T1000 (cell line): ENCODE results near the gene CACNA1E.

Experiments
- DNase-seq: peaks from one replicate; lab custom pipeline; 2025; ENCODE audit warnings: mixed read lengths; lab: John Stamatoyannopoulos, UW

CACNA1E gene

DNA sequence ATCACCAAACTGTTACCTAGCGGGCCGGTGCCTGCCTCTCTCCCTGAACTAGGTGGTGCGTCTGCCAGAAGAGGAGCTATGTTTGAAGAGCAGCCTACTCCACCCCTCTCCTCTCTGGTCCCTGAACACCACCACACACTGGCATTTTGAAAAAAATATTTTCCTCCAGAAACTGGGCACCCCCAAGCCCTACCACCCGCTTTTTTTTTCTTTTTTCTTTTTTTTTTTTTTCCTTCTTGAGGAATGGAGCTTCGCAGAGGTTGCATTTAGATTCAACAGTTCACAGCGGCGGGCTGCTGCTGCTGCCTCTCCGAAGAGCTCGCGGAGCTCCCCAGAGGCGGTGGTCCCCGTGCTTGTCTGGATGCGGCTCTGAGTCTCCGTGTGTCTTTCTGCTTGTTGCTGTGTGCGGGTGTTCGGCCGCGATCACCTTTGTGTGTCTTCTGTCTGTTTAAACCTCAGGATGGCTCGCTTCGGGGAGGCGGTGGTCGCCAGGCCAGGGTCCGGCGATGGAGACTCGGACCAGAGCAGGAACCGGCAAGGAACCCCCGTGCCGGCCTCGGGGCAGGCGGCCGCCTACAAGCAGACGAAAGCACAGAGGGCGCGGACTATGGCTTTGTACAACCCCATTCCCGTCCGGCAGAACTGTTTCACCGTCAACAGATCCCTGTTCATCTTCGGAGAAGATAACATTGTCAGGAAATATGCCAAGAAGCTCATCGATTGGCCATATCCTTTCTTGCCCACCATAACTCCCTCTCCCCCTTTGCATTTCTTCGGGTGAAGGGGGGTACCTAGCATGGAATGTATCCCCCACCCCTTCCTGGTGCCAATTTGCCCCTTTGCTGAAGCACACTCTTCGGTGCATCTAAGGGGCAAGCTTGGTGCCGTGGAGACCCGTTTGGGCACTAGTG is at the start of gene CACNA1E:
CACNA1E (plus strand) TSS at position 233 of the 911 bp plus-strand sequence; CDS start at position 461, 228 bp downstream.
- no peak for DNase-seq

DNA sequence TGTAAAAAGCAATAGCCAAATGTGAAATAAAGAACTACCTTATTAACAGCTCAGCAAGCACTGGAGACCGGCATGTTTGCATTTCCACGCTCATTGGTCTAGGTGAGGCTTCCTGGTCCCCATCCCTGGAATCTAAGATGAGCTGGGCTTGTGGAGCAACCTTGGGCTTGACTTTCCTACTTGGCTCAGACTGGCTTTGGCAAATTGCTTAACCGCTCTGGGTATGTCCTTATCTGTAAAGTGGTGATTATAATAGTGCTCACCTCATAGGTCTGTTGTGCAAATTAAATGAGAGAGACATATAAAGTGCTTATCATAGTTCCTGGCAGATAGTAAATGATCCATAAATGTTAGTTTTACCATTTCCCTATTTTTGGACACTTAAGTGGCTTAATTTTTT is 49.4 kb upstream of the CACNA1E start:
- DNase-seq: no peak

DNA sequence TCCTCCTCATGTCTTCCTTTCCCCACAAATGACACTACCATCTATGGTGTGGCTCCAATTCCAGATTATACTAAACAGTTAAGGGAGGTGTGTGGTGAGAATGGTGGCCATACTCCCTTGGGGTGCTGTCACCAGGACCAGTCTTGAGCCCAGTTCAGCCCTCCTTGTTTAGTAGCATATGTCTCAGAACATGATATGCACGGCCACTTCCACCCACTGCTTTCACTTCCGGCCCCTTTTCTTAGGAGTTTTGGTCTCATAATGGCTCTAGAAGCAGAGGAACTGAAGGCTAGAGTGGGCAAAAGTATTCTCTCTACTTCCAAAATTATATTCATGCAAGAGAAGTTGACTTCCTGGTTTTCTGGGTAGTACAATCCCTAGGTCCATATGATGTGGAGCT is 45.3 kb upstream of the CACNA1E start:
- no peak for DNase-seq

DNA sequence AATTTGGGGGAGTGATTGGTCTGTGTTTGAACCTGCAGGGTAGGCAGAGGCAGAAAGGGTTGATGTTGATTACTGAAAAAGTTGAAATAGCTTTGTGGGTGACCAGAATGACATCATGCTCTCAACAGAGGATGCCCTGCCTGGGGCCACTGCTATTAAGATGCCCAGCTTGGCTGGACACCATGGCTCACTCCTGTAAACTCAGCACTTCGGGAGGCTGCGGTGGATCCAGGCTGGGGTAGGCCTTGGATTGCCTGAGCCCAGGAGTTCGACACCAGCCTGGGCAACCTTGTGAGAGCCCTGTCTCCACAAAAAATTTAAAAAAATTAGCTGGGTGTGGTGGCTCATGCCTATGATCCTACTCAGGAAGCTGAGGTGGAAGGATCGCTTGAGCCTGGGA is 42.8 kb upstream of the CACNA1E start:
- DNase-seq: no peak

DNA sequence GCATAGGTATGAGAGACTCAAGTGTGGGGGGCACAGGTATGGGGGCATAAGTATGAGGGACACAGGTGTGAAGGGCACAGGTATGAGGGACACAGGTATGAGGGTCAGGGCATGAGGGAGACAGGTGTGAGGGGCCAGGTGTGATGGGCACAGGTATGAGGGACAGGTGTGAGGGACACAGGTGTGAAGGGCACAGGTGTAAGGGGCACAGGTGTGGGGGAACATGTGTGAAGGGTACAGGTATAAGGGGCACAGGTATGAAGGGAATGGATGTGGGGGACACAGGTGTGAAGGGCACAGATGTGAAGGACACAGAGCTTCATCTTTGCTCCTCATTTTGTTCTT is 41.2 kb upstream of the CACNA1E start:
- no peak for DNase-seq

DNA sequence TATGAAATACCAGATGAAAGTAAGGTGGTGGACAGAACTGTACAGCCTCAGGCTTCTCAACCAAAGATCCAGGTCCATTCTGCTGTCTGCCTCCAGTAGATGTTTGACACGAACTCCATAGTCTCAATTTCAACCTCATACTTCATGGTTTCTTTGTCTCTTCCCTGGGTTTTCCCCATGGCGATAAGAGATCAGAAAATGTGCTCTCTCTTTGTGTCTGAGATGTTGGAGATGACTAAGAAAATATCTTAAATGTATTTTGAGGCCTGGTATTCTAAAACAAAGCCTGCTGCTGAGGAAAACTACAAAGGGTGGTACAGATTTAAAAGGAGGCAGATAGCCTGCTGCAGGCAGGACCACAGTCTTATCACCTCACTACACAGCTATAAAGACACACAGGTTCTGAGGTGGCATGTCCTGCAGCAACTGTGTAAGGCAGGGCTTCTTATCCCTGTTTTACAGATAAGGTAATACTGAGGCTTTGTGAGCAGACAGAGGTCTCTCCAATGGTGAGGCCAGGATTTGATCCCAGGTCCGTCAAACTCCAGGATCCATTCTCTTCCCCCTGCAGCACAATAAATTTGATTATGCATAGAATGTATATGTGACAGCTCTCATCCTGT is 40.0 kb upstream of the CACNA1E start:
- no peak for DNase-seq

DNA sequence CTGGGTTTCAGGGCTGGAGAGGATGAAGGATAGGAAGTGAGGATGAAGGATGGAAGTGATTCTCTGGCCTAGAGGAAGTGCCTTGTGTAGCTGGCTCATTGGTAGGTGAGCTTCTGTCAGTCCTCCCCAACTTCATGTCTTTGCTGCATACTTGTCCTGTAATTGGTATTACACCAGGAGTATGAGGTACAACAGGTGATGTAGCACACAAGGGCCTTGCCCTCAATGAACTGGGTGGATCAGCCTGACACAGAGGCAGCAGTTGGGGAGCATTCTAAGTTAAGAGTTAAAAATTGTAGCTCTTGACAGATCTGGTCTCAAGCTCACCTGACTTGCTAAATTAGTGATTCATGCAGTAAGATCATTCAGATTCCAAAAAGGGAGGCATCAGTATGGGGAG is 37.9 kb upstream of the CACNA1E start:
- no peak for DNase-seq

DNA sequence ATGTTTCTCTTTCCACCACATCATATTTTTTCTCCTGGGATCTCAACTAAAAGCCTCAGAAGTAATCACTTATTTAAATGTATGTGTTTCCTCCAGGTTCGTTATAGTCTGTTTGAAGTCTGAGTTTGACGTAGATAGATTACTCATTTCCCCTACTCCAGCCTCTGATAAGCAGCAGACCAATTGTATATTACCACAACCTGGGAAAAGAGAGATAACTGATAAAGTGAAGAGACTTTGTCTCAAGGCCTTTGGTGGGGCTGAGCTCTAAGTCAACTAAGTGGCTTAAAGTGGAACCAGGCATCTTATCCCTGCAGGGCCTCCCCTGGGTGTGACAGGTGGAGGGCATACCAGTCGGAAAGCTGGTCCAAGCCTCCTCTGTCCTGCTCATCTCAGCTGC is 34.9 kb upstream of the CACNA1E start:
- no peak for DNase-seq

DNA sequence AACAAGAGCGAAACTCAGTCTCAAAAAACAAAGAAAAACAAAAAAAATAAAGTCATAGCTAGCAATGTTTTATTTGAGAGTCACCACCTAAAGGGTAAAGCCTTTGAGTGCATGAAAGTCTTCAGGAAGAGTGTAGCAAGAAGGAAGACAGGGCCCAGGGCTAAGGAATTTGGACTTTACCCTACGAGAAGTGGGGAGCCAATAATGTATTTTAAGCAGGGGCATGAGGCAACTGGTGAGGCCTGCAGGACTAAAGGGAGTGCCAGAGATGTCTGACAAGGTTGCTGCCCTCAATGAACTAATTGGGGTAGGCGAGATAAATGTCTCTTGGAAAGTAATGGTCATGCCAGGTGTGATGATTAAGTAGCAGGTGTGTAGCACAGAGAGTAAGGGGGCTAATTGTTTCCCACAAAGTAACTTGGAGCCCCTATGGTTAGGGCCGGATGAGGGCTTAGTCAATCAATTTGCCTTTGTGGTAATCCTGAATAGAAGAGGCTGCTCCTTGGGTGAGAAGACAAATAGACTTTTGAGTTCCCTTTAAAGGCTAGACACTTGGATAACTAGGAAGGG is 31.6 kb upstream of the CACNA1E start:
- no peak for DNase-seq

DNA sequence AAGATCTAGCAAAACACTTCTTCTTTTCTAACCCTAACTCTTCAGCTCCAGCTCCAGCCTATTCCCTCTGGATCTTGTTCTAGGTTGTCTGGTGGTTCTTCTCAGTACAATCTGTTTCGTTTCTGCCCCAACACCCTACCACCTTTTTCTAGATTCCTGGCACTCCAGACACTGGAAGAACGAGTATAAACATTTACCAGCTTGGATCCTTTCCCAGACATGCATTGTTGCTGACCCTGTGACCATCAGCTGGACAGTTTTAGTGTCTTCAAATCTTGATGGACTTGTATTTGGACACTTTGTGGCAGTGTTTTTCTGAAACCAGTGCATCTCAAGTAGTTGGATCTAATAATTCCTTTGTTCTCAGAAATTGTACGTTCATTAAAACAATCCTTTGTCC is 30.6 kb upstream of the CACNA1E start:
- DNase-seq: no peak

DNA sequence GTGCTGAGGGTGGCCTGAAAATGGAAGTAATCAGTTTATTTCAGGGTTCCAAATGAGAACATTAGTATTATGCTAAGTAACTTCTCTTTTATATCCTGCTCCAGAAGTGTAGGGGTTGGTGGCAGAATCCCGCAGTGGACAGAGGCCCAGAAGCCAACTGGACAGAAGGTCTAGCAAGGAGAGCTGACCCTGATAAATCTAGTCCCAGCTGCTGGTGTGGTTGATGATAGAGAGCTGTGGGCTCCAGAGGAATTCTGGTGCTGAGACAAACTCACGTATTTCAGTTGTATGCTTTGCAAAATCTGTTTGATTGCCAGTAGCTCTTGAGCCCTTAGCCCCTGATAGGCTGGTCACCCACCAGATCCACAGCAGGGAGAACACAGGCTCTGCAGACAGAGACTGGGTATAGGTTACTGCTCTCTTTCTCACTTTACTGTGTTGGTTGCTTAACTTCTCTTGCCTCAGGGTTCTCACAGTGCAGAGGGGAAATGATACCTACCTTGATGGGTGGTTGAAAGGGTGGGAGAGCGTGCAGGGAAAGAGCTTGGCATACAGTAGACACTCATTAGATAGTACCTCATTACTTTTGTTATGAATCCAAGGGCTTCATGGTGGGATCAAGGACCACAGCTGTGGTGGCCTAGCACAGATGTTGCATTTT is 29.6 kb upstream of the CACNA1E start:
- no peak for DNase-seq

DNA sequence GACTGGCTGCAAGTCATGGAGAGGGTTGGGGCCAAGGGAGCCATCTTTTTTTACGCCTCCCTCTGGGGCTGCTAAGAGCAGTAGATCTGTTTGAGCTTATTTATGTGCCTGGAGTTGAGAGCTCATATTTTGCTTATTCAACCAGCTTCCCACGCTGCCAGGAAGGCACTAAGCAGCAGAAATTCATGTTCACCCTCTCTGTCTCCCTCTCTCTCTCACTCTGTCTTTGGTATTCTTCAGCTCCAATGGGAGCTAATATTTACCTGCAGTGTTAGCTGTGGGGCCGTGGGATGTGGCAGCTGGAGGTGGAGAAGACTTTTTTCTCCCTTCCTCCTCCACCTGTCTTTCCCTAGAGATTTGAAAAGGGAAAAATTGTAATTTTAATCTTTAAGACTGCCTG is 26.8 kb upstream of the CACNA1E start:
- no peak for DNase-seq

DNA sequence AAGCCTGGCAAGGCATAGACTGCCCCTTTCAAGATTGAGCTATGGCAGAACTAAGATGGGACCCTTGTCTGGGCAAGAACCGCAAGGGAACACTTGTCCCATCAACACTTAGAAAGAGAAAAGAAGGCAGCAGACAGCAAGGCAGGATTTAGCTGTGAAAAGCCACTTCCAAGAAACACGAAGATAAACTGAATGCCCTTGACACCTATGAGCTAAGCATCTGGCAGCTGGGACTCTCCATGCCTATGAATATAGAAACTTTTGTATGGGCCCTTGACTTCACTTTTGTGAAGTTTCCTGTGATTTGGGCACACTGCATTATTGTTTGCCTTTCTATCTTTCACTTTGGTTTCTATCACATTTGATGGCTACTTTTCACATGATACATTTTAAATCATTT is 24.9 kb upstream of the CACNA1E start:
- DNase-seq: no peak

DNA sequence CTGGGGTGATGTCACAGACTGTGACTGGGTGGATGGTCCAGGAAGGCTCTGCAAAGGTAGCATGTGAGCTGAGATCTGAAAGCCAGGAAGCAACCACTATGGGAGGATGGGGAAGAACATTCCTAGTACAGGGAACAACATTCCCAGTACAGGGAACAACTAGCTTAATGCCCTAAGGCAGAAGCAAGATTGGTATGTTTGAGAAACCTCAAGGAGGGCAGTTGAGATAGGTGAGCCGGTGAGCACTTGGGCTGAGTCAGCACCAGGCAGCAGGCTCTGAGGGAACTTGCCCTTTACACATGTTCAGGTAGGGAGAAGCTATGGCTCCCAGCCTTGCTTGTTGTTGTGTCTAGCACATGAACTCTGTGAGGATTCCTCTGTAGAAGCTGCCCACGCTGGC is 24.2 kb upstream of the CACNA1E start:
- DNase-seq: no peak

DNA sequence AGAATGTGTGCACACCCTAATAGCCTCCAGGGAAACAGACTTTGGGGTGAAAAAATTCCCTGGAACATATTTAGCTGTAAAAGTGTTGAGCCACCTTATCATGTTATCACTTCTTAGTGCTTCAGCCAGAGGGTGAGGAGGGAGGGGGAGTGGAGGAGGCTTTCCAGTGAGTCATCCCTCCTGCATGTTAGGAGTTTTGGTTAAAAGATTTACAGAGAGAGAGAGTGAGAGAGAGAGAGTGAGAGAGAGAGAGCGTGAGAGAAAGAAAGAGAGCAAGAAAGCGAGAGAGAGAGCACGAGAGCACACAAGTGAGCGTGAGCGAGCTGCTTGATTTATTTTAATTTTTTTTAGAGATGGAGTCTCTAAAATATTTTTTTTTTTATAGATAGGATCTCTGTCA is 13.5 kb upstream of the CACNA1E start:
- no peak for DNase-seq

DNA sequence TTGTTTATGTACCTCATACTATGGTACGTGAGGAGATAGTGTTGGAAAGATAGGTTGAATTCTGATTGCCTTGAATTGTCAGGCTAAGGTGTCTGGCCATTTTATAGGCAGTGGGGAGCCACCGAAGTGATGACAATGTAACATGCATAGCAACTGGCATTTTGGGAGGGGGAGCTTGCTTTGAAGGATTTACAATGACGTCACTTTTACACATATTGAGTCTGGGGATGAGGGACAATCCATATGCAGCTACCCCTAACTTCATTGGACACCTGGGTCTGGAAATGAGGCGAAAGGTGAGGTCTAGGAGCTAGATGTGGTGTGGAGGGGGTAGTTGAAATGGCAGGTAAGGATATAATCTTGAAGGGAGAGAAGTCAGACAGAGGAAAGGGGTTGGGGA is 7.7 kb upstream of the CACNA1E start:
- DNase-seq: no peak

DNA sequence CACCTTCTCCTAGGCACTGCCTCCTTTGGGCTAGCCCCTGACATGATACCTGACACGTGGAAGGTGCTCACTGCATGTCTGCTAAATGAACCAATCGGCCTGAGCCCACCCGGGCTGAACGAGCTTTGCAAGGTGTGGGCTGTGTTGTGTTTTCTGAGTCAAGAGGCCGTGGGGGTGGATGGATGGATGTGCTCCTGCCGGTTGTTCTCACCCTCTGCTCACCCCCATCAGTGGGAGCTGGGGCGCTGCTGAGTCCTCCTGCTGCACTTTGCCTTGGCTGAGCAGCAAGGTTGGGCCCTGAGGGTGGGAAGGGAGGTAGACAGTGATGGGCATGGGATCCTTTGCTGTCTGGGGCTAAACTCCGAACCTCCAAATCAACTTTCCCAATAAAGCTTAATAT is 6.7 kb upstream of the CACNA1E start:
- DNase-seq: no peak

DNA sequence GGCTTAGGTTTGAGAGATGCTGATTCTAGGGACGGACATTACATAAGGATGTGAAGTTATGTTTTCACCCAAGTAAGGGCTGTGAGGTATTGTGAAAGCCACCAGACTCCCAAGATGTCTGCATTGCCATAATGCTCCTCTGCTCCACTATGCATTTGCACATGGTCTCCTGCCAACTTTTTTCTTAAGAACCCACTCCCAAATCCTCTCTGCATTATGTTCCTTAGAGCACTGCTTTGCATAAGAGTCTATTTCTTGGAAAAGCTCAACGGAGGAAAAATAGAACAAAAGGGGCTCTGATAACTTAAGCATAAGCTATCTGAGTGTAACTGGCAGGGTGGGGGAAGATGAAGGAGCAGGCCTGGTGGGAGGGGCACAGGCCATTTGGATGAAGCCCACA is 5.0 kb upstream of the CACNA1E start:
- DNase-seq: no peak

DNA sequence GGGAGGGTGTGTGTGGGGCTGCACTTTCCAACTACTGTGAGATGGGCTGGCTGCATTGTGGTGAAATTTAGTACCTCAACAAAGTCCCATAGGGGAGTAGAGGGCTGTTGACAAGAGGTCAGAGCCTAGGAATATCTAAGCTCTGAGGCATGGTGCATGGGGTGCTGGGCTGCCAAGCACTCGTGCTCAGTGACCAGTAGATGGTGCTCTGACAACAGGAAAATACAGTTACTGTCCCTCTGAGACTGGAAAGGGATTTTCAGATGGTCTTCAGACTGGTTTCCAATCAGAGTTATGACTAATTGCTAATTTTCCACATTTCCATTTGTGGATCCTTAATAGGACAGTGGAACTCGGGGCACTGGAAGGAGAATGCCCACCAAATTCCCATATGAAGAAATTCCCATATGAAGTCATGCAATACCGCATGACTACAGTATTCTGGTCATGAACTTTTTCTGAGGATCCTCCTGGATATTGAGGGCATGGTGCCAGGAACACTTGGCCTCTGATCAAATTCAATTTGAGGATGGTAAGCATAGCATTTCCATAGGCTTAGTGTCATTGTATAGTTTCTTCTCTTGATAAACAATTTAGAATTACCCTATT is 4.1 kb upstream of the CACNA1E start:
- DNase-seq: no peak

DNA sequence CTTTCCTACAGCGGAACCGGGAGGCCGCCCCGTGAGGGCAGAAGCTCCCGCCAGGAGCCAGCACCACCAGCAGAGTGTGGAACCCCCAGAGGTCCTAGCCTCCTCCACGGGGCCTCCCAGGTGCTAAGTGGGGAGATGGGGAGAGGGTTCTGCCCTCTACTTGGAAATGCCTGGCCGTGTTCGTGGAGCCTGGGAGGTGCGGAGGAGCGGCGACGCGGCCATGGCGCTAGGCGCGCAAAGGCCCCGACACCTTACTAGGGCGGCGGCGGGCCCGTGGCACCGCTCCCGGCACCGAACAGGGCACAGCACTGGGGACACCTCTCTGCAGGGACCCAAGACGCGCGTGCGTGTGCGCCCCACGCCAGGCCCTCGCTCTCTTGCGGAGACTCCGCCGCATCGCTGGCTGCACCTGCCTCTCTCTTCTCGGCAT is 1.3 kb upstream of the CACNA1E start:
- DNase-seq: no peak

DNA sequence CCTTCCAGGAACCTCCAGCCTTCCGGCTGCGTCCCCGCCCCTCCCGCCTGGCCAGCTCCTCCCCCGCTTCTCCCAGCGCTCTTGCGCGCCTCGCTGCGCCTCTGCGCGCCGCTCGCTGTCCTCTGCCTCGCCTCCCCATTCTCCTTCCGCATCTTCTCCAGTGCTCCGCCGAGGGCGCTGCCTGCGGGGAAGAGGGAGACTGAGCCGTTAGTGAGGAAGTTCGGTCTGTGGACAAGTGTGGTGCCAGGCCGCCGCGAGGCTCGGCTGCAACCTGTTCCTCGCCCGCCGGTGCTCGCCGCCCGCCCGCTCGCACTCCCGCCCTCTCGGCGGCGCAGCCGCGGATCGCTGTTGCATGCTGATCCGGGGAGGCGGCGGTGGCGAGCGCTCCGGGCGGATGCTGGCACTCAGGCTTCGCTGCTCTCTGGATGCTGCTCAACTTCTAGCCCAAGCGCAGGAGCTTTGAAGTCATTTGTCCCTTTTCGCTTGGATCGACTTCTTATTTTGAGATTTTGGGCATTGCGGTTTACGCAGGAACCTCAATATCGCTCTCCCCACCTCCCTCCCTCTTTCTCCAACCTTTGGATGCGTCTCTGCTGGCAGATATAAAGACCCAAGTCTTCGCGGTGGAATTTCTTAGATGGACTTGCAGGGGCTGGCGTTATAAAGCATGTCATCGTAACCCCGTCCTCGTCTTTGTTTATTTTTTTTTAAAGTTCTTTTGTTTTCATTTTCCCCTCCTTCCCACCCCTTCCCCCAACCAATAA is 614 bp upstream of the CACNA1E start:
- DNase-seq: no peak

DNA sequence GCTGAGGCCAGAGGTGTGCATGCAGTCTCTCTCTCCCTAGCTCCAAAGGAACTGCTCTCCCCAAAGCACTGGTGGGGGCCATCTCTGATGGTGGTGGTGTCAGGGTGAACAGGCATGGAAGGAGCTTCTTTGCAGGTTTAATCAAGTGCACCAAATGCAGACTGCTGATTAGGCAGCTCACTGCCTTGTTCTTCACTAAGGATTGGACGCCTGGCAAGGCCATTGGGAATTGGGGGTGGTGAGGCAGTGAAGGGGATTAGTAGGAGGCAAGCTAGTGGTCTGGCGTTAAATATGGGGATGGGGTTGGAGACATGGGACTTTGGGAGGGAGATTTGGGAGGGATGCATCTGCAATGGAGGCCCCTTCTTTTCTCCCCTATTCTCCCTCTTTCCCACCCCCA is 1.5 kb downstream of the CACNA1E start:
- no peak for DNase-seq
